Astrocyte of the hippocampus (primary cell): ENCODE measurements around the gene CST7.

Experiments
- DNase-seq: peaks from one replicate; pipeline ENCODE4 v3.0.0; 2011; ENCODE audit warnings: low read depth, low spot score

Gene CST7

GRCh38 chr20:24964506-24964840, 15.4 kb downstream of the CST7 start:
- DNase-seq = no peak

GRCh38 chr20:24965065-24965919, 16.2 kb downstream of the CST7 start:
- DNase-seq = no peak

- DNase-seq = no peak
Measured at GRCh38 chr20:24966317-24967012, 17.4 kb downstream of the CST7 start.

GRCh38 chr20:24968278-24968800, 19.3 kb downstream of the CST7 start:
- no peak for DNase-seq

- DNase-seq = no peak
Measured at GRCh38 chr20:24969186-24970029, 20.3 kb downstream of the CST7 start.

GRCh38 chr20:24970030-24970553, 21.0 kb downstream of the CST7 start:
- no peak for DNase-seq

- no peak for DNase-seq
Measured at GRCh38 chr20:24970754-24971153, 21.7 kb downstream of the CST7 start.

- no peak for DNase-seq
Measured at GRCh38 chr20:24971376-24972101, 22.5 kb downstream of the CST7 start.

GRCh38 chr20:24972341-24972740, 23.3 kb downstream of the CST7 start:
- no peak for DNase-seq

- no peak for DNase-seq
Measured at GRCh38 chr20:24977336-24977735, 28.3 kb downstream of the CST7 start.

GRCh38 chr20:24977797-24978196, 28.7 kb downstream of the CST7 start:
- no peak for DNase-seq

GRCh38 chr20:24978513-24978912, 29.4 kb downstream of the CST7 start:
- no peak for DNase-seq

GRCh38 chr20:24979036-24979960, 30.2 kb downstream of the CST7 start:
- DNase-seq = no peak

- DNase-seq = no peak
Measured at GRCh38 chr20:24980291-24981053, 31.4 kb downstream of the CST7 start.

- DNase-seq = no peak
Measured at GRCh38 chr20:24981282-24981681, 32.2 kb downstream of the CST7 start.

- no peak for DNase-seq
Measured at GRCh38 chr20:24981790-24982189, 32.7 kb downstream of the CST7 start.

GRCh38 chr20:24983896-24984295, 34.8 kb downstream of the CST7 start:
- no peak for DNase-seq

GRCh38 chr20:24984961-24985640, 36.0 kb downstream of the CST7 start:
- no peak for DNase-seq

GRCh38 chr20:24985802-24986201, 36.7 kb downstream of the CST7 start:
- no peak for DNase-seq
